LHCN-M2 (cell line): ENCODE results near the gene ENAH. TPM values are rescaled to one million over a fixed set of nuclear protein-coding genes. Genes with fewer than 3 reads are reported as not detected.
"Not testable (repeated sequence)": the region's sequence is repeated elsewhere in the genome, so short reads cannot be mapped to it uniquely, and the experiment has no call there.

Experiments used
- DNase-seq: peaks from one replicate; pipeline ENCODE4 v3.0.0-alpha.2; 2012; ENCODE audit warnings: low read depth
- total RNA-seq: library from RNA; depleted of rRNA; stranded (reverse); fragments of >200 nt; gene quantifications from 2 replicates; pipeline ENCODE4 v1.2.3, GENCODE V29; 2014

ENAH gene
- total RNA-seq, 1 experiment from 2014 or later: 82.4 TPM

DNA sequence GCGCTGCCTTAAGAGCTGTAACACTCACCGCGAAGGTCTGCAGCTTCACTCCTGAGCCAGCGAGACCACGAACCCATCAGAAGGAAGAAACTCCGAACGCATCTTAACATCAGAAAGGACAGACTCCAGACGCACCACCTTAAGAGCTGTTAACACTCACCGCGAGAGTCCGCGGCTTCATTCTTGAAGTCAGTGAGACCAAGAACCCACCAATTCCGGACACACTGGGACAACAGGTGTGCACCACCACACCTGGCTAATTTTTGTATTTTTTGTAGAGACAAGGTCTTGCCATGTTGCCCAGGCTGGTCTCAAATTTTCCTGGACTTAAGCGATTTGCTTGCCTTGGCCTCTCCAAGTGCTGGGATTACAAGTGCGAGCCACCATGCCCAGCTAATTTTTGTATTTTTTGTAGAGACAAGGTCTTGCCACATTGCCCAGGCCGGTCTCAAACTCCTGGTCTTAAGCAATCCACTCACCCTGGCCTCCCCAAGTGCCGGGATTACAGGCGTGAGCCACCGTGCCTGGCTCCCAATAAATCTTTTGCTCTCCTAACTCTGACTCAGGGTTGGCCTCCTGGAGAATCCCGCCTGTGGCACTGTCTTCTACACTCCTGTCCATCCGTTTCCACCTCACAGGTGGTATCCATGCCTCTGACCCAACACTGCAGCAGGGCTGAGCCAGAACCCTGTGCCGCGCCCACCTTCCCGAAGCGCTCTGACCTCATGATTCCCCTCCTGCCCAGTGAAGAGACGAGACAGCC is 179.1 kb downstream of the ENAH start:
- not testable (repeated sequence) for DNase-seq

GRCh38 chr1:225473266-225473665 is 179.7 kb downstream of the ENAH start:
- not testable (repeated sequence) for DNase-seq

GRCh38 chr1:225471453-225472301 is 181.2 kb downstream of the ENAH start:
- no peak for DNase-seq

DNA sequence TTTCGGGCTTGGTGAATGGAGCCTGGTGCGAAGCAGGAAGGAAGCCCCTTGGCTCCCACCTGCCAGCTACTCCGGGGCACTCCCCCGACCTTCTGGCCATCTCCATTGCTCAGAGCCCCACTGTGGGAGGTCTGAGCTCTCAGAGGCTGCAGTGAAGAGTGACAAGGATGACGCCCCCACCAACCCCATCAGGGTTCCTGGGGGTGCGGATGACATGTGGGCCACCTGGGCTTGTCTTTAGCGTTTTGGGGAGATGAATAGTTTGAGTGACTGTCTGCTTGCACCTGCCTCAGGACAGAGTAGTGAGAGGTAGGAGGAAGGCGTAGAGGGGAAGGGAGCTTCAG is 181.8 kb downstream of the ENAH start:
- DNase-seq: no peak

DNA sequence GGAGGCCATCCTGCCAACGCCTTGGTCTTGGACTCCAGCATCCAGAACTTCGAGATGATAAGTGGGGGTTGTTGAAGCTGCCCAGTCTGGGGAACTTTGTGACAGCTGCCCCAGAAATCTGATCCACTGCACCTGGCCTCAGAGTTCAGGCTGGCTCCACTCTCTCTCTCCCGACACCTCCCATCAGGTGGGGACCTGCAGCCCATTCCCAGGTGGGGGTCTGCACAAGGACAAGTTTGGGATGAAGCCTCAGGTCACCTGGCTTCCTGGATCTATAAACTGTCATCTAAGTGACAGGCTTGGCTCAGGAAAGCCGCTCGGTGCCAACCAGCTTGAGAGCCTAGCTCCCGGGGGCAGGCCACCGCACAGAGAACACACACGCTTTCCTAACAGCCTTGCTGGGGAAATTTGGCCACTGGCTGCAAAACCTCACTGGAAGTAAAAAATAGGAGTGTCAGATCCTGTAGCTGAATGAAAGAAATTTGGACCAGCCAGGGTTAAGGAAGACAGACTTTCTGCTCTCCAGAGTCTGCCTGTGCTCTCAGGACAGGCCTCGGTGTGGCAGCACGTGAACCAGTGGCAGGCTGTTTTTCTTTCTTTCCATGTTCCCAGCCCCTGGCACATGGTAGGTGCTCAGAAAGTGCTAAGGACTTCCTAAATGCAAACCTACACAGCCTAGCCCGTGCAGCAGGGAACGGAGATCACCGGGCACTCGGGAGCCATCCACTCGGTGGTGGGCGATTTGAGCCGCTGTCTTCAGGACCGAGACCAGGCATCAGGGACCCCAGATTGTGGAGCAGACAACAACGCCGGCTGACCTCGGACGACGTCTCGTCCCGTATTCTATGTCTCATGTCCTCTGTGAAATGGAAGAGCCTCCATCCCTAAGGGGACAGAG is 182.5 kb downstream of the ENAH start:
- DNase-seq: no peak

DNA sequence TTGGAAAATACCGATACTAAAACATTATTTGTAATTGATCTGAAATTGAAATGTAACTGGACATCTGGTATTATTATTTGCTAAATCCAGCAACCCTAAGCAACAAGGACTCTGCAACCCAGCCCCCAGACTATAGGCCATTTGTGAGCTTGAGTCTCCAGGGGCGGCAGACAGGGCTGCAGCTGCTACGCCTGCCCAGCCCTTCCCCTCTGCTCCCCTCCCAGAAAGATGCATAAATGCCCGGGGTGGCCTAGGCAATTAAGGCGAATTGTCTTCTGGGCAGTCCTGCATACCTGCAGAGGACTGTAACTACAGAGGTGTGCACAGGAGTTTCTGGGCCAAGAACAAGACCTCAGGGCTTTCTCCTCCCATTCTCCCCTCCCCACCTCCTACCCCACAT is 183.9 kb downstream of the ENAH start:
- DNase-seq: no peak

DNA sequence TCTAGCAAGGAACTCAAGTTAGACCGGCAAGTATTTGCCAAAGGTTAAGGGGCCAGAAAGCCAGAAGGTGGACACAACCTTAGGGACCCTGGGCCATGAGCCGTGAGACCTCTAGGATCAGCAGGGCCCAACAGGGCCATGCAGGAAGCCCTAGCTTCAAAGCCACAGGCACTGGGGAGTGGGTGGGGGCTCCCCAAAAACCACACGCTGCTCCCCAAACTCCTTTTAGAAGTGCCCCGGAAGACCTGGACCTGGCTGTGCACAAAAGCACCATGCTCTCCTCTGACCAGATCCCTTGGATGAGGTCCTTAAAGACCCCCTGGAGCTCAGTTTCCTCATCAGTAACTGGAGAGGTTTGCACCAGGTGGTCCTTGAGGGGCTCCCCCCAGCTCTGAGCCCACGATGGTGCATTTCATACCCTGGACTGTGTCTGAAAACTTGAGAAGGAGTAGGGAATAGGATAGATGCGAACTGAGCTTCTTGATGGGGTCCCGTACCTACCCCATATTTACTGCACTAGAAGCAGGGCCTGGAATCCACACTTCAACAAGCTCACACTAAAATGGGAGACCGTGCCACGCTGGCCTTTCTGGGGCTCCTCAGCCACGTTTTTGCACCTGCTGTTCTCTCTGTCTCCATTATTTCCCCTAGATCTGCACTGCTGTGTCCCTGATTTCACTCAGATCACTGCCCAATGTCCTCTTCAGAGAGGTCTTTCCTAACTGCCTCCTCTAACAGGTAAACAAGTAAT is 184.5 kb downstream of the ENAH start:
- no peak for DNase-seq

DNA sequence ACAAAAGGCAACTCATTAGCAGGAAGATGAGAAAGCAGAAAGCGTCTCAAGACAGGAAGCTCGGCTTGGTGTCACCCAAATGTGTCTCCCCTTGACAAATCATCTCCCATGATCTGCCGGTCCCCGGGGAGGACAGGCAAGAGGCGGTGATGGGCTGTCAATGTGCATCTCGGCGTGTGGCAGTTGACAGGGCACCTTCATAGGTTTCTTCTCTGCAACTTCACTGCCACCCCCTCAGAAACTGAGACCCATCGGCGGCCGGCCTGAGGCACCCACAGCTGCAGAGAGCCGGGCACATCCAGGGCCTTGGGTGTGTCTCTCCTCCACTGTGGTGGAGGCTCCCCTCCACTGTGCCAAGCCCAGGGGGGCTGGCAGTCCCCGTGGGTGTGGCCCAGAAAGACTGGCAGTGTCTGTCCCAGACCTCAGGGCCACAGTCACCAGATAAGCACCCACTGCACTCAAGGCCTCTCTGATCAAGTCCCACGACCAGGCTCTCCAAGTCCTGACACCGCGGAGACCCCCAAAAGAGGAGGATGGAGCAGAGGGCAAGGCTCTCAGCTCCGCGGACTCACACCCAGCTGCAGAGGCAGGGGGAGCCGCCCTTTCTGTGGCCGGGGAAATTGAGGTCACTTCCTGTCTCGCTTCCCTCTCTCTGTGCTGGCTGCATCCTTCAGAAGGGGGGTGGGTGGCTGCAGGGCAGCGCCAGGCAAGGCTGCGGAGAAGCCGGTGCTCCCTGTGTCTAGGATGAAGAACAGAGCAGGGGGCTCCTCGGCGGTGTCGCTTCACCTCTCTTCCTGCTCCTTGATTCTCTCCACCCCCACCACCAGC is 185.5 kb downstream of the ENAH start:
- no peak for DNase-seq

DNA sequence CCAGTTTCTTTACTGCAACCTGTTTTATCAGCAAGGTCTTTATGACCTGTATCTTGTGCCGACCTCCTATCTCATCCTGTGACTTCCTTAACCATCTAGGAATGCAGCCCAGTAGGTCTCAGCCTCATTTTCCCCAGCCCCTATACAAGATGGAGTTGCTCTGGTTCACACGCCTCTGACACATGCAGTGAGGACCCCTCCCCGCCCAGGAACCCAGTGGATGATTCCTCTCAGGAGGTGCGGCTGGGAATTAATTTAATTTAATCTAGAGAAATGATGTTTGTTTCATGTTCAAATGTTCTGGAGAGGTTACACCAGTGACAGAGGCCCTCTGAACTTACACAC is 186.1 kb downstream of the ENAH start:
- DNase-seq: no peak

- no peak for DNase-seq
Measured at GRCh38 chr1:225465793-225466517, 187.0 kb downstream of the ENAH start.

DNA sequence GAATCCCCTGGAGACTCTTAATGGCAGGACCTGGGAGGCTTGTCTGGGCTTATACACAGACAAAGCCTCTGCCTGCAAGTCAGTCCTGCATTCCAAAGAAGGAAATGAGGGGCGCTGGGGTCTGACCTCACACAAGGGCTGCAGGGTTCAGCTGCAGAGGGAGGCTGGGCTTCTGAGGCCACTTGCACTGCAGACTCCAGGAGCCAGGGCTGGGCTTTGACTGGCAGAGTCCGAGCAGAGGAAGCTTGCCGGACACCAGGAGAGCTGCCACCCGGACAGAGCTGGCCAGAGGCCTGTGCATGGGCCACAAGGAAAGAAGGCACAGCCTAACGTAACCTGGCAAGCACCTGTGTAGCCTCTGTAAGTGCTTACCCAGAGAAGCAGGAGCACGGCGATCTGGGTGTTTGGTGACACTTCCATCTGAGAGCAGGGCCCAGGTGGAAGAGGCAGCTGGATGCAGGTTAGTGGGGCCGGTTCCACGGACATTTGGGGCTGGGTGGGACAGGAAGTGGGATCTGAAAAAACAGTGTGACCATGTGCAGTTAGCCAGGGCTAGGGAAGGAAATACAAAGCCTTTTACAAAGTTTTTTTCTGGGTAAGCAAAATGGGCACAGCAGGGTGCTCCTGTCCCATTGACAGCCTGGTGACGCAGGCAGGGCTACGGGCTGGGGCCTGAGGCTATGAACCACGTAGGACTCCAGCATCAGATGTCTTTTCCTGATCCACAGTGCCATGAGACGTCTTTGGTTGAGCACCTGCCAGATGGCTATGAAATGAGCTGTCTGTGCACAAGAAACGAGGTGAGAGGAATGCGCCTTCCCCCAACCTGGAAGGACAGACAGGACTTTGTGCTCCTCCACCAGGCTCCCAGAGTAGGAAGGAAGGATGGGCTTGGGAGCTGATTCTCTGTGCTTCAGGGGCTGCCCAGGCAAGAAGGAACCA is 187.8 kb downstream of the ENAH start:
- no peak for DNase-seq

- no peak for DNase-seq
Measured at GRCh38 chr1:225462714-225463574, 190.0 kb downstream of the ENAH start.

DNA sequence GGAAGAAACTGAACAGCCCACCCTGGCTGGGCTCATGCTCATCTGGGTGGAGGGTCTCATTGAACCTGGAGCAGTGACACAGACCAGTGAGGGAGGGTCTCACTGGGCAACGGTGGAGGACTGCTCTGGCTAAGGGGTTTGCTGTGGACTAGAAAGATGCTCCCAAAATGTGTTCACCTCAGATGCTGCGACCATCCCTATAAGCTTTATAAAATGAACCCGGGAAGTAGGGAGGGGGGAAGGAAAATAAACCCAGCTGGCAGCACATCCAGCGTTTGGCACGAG is 190.6 kb downstream of the ENAH start:
- DNase-seq: no peak

DNA sequence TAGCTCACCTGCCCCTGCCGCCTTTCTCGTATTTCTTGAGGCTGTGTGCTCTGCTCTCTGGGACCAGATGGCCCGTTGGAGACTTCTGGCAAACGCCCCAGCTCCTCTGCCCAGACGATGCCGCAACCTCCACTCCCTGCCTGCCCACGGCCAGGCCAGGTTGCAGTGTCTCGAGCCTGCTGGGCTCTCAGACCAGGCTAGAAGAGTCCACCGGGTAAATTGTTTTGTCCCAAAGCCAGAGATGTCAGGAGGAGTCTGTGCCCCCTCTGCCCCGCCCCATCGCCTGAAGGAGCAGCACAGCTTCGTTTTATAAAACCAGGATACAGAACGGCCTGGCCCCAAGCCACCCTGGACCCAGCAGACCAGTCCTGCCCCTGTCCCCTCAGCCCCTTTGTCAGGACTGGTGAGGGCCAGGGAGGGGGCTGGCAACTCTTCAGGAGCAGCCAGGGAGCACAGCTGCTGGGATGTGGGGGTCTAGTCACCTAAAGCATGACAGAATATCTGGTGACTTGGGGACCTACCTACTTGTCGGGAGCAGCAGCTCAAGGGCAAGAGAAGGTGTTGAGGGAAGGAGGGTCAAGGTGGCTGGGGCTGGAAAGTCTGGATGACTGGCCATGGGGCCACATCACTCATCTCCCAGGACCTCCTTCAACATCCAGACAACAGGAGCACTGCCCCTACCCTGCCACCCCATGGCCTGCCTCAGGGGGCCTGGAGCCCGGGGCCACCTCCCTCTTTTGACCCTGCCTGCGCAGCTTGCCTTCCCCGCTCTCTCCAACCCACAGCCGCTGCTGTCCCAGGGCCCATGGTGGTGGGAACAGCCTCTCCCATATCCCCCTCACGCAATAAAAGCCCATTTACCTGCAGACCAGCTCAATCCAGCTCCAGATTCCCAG is 191.1 kb downstream of the ENAH start:
- no peak for DNase-seq

- DNase-seq: no peak
Measured at GRCh38 chr1:225460737-225461532, 192.0 kb downstream of the ENAH start.
